DOHH2 (cell line): ENCODE data around the gene RPS6KA2.

Experiments used
- H3F3A ChIP-seq: fragments of 200-600 bp; sonication (generic), shearing (Covaris generic); 2 replicates; pipeline ENCODE4 v1.6.0; 2016; ENCODE audit warnings: antibody characterized with exemption, mild to moderate bottlenecking; ENCODE audit not compliant: control insufficient read depth, insufficient read depth
- H3K27ac ChIP-seq: fragments of 200-600 bp; sonication (generic); 2 replicates; pipeline ENCODE4 v1.5.1; 2014; ENCODE audit warnings: low read depth, mild to moderate bottlenecking, low read length, moderate library complexity
- H3K27me3 ChIP-seq: fragments of 200-600 bp; sonication (generic); 2 replicates; pipeline ENCODE4 v1.6.1; 2014; ENCODE audit warnings: mild to moderate bottlenecking, low read length, mixed read lengths; ENCODE audit not compliant: control insufficient read depth
- H3K36me3 ChIP-seq: fragments of 200-600 bp; sonication (generic); 2 replicates; pipeline ENCODE4 v1.6.1; 2014; ENCODE audit warnings: mild to moderate bottlenecking, low read length, moderate library complexity, mixed read lengths; ENCODE audit not compliant: control insufficient read depth
- H3K4me1 ChIP-seq: fragments of 200-600 bp; sonication (generic); 2 replicates; pipeline ENCODE4 v1.6.1; 2014; ENCODE audit warnings: mild to moderate bottlenecking, low read length, mixed read lengths; ENCODE audit not compliant: control insufficient read depth
- H3K4me2 ChIP-seq: fragments of 200-600 bp; sonication (generic); 2 replicates; pipeline ENCODE4 v1.6.0; 2014; ENCODE audit warnings: mild to moderate bottlenecking, low read length, moderate library complexity
- H3K4me3 ChIP-seq: fragments of 200-600 bp; sonication (generic); 2 replicates; pipeline ENCODE4 v1.5.1; 2014; ENCODE audit warnings: mild to moderate bottlenecking, low read length, mixed read lengths
- H3K79me2 ChIP-seq: fragments of 200-600 bp; sonication (generic); 2 replicates; pipeline ENCODE4 v1.6.1; 2014; ENCODE audit warnings: mild to moderate bottlenecking, low read length, mixed read lengths; ENCODE audit not compliant: control insufficient read depth
- H3K9me2 ChIP-seq: fragments of 200-600 bp; sonication (generic); replicated peaks from 2 replicates; pipeline ENCODE4 v1.6.1; 2014; ENCODE audit warnings: mild to moderate bottlenecking, low read length, mixed read lengths; ENCODE audit not compliant: control insufficient read depth
- H3K9me3 ChIP-seq: fragments of 200-600 bp; sonication (generic); 2 replicates; pipeline ENCODE4 v1.6.1; 2014; ENCODE audit warnings: antibody characterized with exemption, low read length, mixed read lengths; ENCODE audit not compliant: control insufficient read depth, insufficient read depth
- H4K20me1 ChIP-seq: fragments of 200-600 bp; sonication (generic); 2 replicates; pipeline ENCODE4 v1.6.0; 2014; ENCODE audit warnings: low read depth, mild to moderate bottlenecking, antibody characterized with exemption, low read length, moderate library complexity; ENCODE audit not compliant: control insufficient read depth, insufficient read depth
- CTCF ChIP-seq: fragments of 200-600 bp; sonication (generic); IDR thresholded peaks from one replicate; pipeline ENCODE4 v1.5.1; 2014; ENCODE audit warnings: antibody characterized with exemption, mild to moderate bottlenecking, low read depth, low read length; ENCODE audit not compliant: poor library complexity, severe bottlenecking
- EZH2phosphoT487 ChIP-seq: fragments of 200-600 bp; sonication (generic); IDR thresholded peaks from 2 replicates; pipeline ENCODE4 v1.6.1; 2017; ENCODE audit warnings: borderline replicate concordance, mild to moderate bottlenecking, antibody characterized with exemption, low read length, moderate library complexity, mixed read lengths

RPS6KA2 gene

GRCh38 chr6:166627033-166627874, at the start of gene RPS6KA2:
Gene RPS6KA2, minus strand, starts transcription at chr6:166627251. Its CDS starts 232 bp downstream, at chr6:166627019.
- H3K4me3 ChIP-seq, result peak within 1 kb of the TSS; percentile 77
- H3K36me3 ChIP-seq, result no peaks in the 10 kb centered on the region
- no peaks in the 10 kb centered on the region for H4K20me1 ChIP-seq
- H3K4me2 ChIP-seq, result peak within 1 kb of the TSS; percentile 97
- TF ChIP-seq CTCF (no peak), EZH2phosphoT487 (no peak)
- no peaks in the 10 kb centered on the region for H3K79me2 ChIP-seq
- peaks cover 44% of the 10 kb centered on the region for H3K27me3 ChIP-seq
- H3K9me3 ChIP-seq, result no peaks in the 10 kb centered on the region
- H3K4me1 ChIP-seq, result peaks cover 23% of the 10 kb centered on the region
- peak within 1 kb of the TSS; percentile 63 for H3K27ac ChIP-seq
- H3F3A ChIP-seq, result peaks cover 5% of the 10 kb centered on the region; the same call in 1 of the 2 replicates
- no peaks in the 10 kb centered on the region for H3K9me2 ChIP-seq

- H4K20me1 ChIP-seq, result no peaks in the 10 kb centered on the region
- H3K4me2 ChIP-seq, result no peak overlapping the region
- TF ChIP-seq CTCF (no peak), EZH2phosphoT487 (no peak)
- no peaks in the 10 kb centered on the region for H3K36me3 ChIP-seq
- peaks cover 3% of the 10 kb centered on the region; the same call in 1 of the 2 replicates for H3K27me3 ChIP-seq
- no peaks in the 10 kb centered on the region; the same call in 1 of the 2 replicates for H3K9me3 ChIP-seq
- H3K9me2 ChIP-seq, result no peaks in the 10 kb centered on the region
- H3F3A ChIP-seq, result no peaks in the 10 kb centered on the region
- H3K4me3 ChIP-seq, result no peak overlapping the region
- H3K79me2 ChIP-seq, result no peaks in the 10 kb centered on the region
- H3K27ac ChIP-seq, result no peak overlapping the region
- peaks cover 31% of the 10 kb centered on the region for H3K4me1 ChIP-seq
These were observed 49.3 kb upstream of the RPS6KA2 start for GRCh38 chr6:166676270-166676860.

GRCh38 chr6:166675736-166676135, 48.7 kb upstream of the RPS6KA2 start:
- Histone ChIP-seq H3K4me1 (peaks cover 37% of the 10 kb centered on the region), H3K27ac (no peak overlapping the region), H3K4me2 (no peak overlapping the region), H3F3A (no peaks in the 10 kb centered on the region), H3K4me3 (no peak overlapping the region), H3K79me2 (no peaks in the 10 kb centered on the region), H3K9me2 (no peaks in the 10 kb centered on the region), H3K27me3 (peaks cover 3% of the 10 kb centered on the region; the same call in 1 of the 2 replicates), H3K36me3 (no peaks in the 10 kb centered on the region), H3K9me3 (no peaks in the 10 kb centered on the region; the same call in 1 of the 2 replicates), H4K20me1 (no peaks in the 10 kb centered on the region)
- TF ChIP-seq EZH2phosphoT487, result no peak
- no peak for TF ChIP-seq CTCF
